HG02623 (cell line): ENCODE results near the gene CACTIN.

ENCODE experiments used
- ATAC-seq: cut with Tn5 transposase; IDR thresholded peaks from one replicate; pipeline ENCODE4 v1.9.1; 2021; ENCODE audit warnings: moderate library complexity; ENCODE audit not compliant: unreplicated experiment

Gene CACTIN

DNA sequence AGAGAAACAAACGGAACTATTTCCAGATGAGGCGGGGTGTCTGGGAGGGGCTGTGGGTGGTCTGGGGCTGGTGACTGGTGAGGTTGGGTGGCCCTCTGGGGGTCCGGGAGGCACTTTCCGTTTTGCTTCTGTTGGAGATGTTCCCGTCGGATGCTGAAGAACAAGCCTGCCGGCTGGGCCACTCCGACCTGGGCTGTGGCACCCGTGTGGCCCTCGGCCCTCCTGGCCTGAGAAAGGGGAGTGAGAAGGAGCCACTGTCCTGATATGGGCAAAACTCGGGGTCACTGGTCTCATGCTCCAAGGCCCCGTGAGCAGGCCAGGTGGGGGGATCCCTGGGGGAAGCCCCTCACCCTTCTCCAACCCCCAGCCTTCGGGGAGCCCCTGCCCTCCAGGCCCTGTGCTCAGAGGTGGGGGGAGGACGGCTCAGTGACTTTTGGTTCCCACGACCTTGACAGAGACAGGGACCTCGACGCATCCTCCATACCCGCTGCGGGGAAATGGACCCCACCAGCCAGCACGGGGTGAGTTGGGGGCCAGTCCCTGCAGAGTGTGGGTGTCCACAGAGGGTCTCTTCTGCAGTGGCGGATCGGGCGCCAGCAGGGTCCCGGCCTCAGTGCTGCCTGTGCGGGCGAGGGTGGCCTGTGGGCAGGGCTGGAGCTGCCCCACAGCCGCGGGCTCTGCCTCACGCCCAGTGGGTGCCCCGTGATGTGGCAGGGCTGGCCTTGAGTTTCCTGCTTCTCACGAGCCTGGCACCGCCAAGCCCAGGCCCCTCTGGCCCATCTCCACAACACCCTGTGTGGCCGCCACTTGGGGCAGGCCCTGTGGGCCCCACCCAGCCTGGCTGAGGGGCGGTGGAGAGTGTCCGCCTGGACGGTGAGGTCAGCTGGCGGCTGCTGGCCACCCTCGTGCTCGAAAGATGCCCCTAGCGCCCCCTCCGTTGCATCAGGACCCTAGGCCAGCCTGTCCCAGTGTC lies 15.6 kb downstream of the CACTIN start:
- ATAC-seq, result no peak

DNA sequence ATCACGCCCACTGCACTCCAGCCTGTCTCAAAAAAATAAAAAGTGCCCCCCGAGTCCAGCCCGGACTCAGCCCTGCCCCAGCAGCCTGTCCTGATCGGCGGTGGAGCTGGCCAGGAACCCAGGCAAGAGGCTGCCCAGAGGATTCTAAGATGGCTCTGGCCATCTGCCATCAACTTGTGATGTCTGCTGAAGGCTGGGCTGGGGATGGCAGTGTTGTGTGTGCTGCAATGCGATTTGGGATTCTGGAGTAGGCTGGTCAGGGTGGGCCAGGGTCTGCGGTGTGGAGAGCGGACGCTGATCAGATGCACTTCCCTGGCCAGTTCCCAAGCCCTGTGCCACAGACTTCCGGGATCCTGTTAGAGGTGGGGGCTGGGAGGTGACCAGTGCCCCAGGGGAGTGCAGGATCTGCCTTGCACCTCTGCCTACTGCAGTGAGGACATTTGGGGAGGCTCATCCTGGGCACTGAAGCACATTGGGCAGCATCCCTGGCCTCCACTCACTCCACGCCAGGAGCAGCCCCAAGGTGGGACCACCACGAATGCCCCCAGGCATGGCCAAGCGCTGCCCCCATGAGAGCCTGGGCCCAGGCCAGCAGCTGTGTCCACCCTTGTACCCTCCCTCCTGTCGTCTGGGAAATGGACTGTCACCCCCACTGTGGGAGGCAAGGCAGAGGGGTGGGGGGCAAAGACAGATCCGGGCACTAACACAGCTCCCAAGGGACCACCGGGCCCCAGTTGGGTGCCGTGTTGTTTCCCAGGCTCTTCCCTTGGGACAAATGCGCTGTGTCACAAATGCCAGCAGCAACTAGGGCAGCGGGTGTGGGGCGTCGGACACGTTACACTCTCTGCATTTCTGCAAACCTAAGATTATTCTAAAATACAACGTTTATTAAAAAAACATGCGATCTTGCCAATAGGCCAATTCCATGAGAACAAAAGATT lies 16.5 kb downstream of the CACTIN start:
- no peak for ATAC-seq

DNA sequence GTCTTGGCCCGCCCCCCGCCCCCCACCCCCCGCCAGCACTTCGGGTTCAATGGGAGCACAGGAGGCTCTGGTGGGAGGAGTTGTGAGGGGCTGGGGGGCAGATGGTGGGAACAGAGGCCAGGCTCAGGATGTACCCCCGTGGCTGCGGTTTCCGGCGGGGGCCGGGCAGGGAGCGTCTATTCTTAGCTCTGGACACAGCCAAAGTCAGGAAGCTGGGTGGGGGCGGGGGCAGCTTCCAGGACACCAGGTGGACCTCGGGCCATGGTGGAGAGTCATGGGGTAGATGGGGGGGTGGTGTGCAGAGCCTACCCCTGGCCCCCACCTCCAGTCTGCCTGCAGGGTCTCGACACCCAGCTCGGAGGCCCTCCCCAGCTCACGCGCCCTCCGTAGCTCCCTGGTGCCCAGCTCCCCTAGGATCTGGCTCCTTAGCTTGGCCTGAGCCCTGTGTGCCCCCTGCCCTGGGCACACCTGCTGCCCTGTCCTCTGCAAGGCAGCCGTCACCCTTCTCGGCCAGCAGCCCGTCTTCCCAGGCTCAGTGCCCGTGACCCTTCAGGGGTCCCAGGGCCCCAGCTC lies 17.8 kb downstream of the CACTIN start:
- ATAC-seq, result no peak

- ATAC-seq, result no peak
Observed at GRCh38 chr19:3608079-3608641, 18.4 kb downstream of the CACTIN start.

DNA sequence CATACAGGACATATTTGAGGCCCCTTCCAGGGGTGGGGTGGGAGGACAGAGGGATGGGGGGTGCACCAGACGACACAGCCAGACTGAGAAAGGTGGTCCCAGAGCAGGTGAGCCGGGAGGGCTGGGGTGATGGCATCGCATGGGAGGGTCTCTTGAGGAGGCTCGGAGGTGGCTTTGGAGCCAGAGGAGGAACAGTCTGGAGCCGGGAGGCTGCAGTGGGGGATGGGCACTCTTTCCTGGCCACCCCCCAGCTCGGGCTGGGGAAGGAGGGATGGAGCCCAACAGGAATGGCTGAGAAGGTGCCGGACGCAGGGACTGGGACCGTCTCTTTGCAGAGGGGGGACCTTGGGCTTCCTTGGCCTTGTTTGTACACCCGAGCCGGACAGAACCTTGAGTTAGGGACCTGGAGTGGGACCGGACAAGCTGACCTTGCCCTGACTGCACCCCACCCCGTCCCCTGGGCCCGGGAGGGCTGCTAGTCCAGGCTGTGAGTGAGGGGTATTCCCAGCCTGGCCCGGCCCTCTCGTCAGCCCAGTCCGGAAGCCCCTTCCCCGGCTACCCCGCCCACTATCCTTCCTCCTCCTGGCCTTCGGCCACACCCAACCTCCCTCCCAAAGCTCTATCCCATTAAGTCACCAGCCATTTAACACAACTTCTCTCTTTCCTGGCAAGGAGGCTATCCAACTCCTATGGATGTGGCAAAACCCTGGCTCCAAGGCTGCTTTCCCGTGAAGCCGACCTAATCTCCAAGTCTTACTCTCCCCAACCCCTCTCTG lies 19.1 kb downstream of the CACTIN start:
- no peak for ATAC-seq

DNA sequence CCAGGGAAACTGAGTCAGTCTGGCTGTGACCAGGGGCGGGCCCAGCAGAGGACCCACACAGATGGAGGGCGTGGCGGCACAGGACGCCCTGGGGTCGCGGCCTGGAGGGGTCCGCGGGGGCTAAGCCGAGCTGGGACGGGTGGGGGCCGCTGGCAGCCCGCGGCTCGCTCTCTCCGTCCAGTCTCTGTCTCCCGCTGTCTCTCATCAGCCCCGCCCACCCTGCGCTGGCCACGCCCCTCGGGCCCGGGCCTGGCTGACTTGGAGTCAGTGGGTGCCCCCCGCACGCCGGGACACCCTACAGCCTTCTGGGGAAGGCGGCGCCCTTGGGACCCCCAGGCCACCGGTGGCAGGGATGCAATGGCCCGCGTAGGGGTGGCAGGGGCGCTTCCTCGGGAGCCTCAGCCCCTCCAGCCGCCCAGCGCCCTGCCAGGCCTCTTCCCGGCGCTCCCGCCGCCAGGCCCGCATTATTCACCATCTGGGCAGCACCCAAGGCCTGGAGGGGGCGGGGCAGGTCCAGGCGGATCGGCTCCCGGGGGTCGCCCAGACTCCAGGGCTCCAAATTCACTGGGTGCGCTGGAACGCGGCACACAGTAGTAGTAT lies 19.8 kb downstream of the CACTIN start, which contains the start of gene TBXA2R:
TSS of gene TBXA2R (minus strand) at position 186 of the 600 bp plus-strand sequence. CDS start 6,241 bp downstream, outside the sequence.
- ATAC-seq, result no peak

GRCh38 chr19:3606174-3606689 lies 20.4 kb downstream of the CACTIN start:
- ATAC-seq, result no peak

DNA sequence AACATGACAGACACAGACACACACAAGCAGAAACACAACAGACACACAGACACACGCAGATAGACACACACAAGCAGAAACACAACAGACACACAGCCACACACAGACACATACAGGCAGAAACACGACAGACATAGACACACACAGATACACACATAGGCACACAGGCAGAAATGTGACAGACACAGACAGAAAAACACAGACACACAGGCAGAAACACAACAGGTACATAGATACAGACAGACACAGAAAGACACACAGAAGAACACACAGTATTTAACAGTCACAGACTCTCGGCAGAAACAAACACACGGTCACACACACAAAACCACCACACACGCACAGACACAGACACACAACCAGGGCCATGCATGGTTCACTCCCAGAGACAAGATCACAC lies 20.8 kb downstream of the CACTIN start:
- no peak for ATAC-seq

DNA sequence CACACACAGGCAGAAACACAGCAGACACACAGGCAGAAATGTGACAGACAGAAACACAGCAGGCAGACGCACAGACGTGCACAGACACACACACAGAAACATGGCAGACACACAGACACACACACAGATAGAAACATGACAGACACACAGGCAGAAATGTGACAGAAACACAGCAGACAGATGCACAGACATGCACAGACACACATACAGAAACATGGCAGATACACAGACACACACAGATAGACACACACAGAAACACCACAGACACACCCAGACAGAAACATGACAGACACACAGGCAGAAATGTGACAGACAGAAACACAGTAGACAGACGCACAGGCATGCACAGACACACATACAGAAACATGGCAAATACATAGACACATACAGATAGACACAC lies 21.2 kb downstream of the CACTIN start:
- ATAC-seq, result no peak

DNA sequence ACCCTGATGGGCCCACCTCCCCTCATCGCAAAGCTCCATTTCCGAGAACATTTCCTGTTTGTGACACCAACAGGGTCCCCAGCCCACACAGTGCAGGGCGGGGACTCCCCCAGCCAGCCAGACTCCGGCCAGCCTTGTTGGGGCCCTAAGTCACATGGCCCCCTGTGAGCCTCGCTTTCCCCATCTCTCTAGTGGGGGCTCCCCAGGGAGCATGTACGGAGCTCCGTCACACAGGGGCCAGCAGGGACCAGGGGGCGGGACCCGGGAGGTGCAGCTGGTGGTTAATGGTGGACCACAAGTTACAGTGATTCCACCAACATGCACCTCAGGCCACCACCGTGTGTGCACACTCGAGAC lies 21.6 kb downstream of the CACTIN start:
- ATAC-seq, result no peak

- ATAC-seq, result no peak
Observed at GRCh38 chr19:3604227-3604986, 22.2 kb downstream of the CACTIN start.

GRCh38 chr19:3603121-3603811 lies 23.3 kb downstream of the CACTIN start:
- ATAC-seq, result no peak

DNA sequence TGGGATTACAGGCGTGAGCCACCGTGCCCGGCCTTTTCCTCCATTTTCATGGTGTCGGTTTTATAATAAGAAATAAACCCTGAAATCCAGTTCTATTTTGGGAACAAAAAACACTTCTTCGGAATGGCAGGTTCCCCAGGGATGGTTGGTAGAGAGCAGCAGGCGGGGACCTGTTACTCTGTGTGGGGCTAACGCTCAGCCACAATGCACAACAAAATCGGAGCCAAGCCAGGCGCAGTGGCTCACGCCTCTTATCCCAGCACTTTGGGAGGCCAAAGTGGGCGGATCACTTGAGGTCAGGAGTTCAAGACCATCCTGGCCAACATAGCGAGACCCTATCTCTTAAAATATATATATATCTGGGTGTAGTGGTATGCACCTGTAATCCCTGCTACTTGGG lies 25.6 kb downstream of the CACTIN start:
- no peak for ATAC-seq

DNA sequence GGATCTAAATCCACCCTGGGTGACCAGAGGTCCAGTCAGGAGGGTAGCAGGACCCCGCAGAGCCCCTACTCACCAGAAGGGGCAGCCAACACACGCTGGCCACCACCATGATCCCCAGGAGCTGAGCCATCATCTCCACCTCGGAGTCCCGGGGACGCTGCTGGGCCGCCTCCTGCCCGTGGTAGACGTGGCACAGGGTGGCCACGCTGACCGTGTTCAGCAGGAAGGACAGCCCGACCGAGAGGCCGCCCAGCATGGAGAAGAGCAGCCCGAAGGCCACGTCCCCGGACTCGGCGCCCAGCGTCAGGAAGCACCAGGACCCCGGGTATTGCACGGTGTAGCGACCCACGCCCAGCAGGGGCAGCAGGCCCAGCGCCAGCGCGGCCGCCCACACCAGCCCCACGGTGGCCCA lies 26.8 kb downstream of the CACTIN start:
- ATAC-seq, result no peak

DNA sequence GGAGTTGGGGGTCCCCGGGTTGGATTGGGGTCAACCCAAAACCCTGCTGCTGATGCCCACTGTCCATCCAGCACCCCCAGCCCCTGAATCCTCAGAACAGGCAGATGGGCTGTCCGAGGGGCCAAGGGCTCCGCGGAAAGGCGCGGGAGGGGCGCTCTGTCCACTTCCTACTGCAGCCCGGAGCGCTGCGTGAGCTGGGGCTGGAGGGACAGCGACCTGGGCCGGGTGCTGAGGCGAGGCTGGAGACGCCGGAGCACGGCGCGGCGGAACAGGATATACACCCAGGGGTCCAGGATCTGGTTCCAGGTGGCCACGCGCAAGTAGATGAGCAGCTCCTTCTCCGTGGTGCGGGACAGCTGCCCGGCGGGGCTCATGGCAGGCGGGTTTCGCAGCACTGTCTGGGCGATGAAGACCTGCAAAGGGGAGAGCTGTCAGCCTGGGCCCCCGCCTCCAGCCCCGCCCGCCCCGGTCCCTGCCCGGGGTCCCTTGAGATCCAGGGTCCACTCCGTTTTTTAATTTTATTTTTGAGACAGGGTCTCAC lies 31.0 kb downstream of the CACTIN start:
- no peak for ATAC-seq

DNA sequence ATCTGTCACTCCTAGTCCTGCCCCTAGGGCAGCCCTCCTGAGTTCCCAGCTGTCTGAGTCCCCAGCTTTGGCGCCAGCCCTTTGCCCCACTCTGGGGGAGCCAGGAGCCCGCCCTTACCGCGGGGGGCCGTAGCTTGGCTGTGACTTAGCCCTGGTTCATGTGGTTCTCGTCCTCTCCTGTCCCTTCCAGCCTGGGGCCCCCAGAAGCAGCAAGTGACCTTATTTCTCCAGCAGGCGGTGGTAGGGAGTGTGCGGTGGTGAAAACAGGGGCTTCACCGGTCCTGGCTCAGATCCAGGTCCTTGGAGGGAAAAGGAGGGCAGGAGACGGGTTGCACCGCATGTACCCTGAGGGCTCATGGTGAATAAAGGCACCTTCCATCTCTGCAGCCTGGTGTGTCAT lies 33.4 kb downstream of the CACTIN start:
- no peak for ATAC-seq

- ATAC-seq, result no peak
Observed at GRCh38 chr19:3591876-3592613, 34.5 kb downstream of the CACTIN start.
